Lung (tissue), 12 donors: ENCODE measurements around the gene ERP44. TPM values are rescaled to one million over a fixed set of nuclear protein-coding genes. Genes with fewer than 3 reads are reported as not detected.
A peak's percentile ranks its signal among the peaks of the same experiment; 100 is the strongest.

Experiments used
- ATAC-seq: fragments of 200-7000 bp; cut with Tn5 transposase; one replicate; pipeline ENCODE4 v1.9.1; 2020; ENCODE audit warnings: moderate number of reproducible peaks; ENCODE audit not compliant: insufficient read depth, low FRiP score
- DNase-seq, 3 donors: peaks; one replicate each; pipeline ENCODE4 v3.0.0-alpha.2; 2013 to 2017
- H3K27ac ChIP-seq, 2 donors: one replicate each; pipeline ENCODE4 v1.5.1; 2013; ENCODE audit warnings: mild to moderate bottlenecking in 2 of 2, moderate library complexity in 2 of 2, control low read depth in 1 of 2, inconsistent platforms in 1 of 2, low read depth in 1 of 2, low read length in 1 of 2
- H3K27me3 ChIP-seq, 3 donors: one replicate each; pipeline ENCODE4 v1.5.1; 2013; ENCODE audit warnings: low read length in 2 of 3; ENCODE audit not compliant: control insufficient read depth in 3 of 3, insufficient read depth in 3 of 3
- H3K36me3 ChIP-seq, 4 donors: one replicate each; pipeline ENCODE4 v1.5.1; 2013; ENCODE audit warnings: low read length in 4 of 4, mild to moderate bottlenecking in 1 of 4, moderate library complexity in 1 of 4; ENCODE audit not compliant: control insufficient read depth in 4 of 4, insufficient read depth in 4 of 4
- H3K4me1 ChIP-seq, 5 donors: one replicate each; pipeline ENCODE4 v1.5.1; 2013; ENCODE audit warnings: low read length in 5 of 5, mild to moderate bottlenecking in 2 of 5, moderate library complexity in 1 of 5; ENCODE audit not compliant: control insufficient read depth in 5 of 5, insufficient read depth in 5 of 5
- H3K4me3 ChIP-seq: one replicate; pipeline ENCODE4 v1.5.1; 2013; ENCODE audit warnings: mild to moderate bottlenecking, control low read depth, moderate library complexity
- H3K9ac ChIP-seq, 2 donors: one replicate each; pipeline ENCODE4 v1.5.1; 2013; ENCODE audit warnings: low read length in 2 of 2, control low read depth in 1 of 2; ENCODE audit not compliant: insufficient read depth in 1 of 2
- H3K9me3 ChIP-seq, 4 donors: one replicate each; pipeline ENCODE4 v1.5.1; 2013; ENCODE audit warnings: low read length in 3 of 4, mild to moderate bottlenecking in 1 of 4, moderate library complexity in 1 of 4; ENCODE audit not compliant: control insufficient read depth in 4 of 4, insufficient read depth in 3 of 4
- CTCF ChIP-seq: IDR thresholded peaks from 2 replicates; pipeline ENCODE4 v1.5.1; 2012; ENCODE audit warnings: mild to moderate bottlenecking; ENCODE audit errors: control extremely low read depth, extremely low read depth
- WGBS, 2 donors: extraction: QIAGEN DNeasy Blood & Tissue Kit; methylation state at CpG; one replicate each; pipeline ENCODE4 v1.1.7; 2013; 5-methylcytosine and 5-hydroxymethylcytosine counted together
- polyA plus RNA-seq, 2 donors: library from polyadenylated mRNA; stranded (reverse); fragments of 200-250 nt; gene quantifications; one replicate each; pipeline ENCODE4 v1.2.1, GENCODE V29; 2013
- total RNA-seq, 2 donors: library from RNA; depleted of rRNA in 1 of 2; stranded (reverse); fragments of >200 nt in 1 of 2; gene quantifications; one replicate each; pipeline ENCODE4 v1.2.1, GENCODE V29; 2014 to 2021
- donor health status: control.
- donor health status: control.
- donor health status: Bipolar disorder and iron deficiency.
- donor health status: healthy.
- donor health status: DM: yes; HTN: yes; CAD: no.

Gene ERP44
- total and polyA plus RNA-seq, 4 donors = 22.6 to 27.6 (median 27.0) TPM

- Histone ChIP-seq H3K36me3 (peaks cover 4 to 46% (median 21%) of the 10 kb centered on the region in 4 donors), H3K9me3 (no peaks in the 10 kb centered on the region), H3K9ac (no peak overlapping the region), H3K4me1 (peaks cover 0 to 3% (median 0%) of the 10 kb centered on the region in 5 donors), H3K27me3 (no peaks in the 10 kb centered on the region), H3K27ac (no peak overlapping the region), H3K4me3 (no peak overlapping the region)
- ATAC-seq (no peak), DNase-seq (no peak)
- no peak for TF ChIP-seq CTCF
- 87 to 96% methylated on average over 4 of the region's 4 CpGs for WGBS, 2 donors
Observed at GRCh38 chr9:100104314-100104713, 5.5 kb upstream of the ERP44 start.

GRCh38 chr9:100101608-100102007 lies 2.8 kb upstream of the ERP44 start:
- DNase-seq = no peak
- TF ChIP-seq CTCF = no peak
- Histone ChIP-seq H3K9ac (no peak overlapping the region), H3K27ac (no peak overlapping the region), H3K9me3 (no peaks in the 10 kb centered on the region), H3K36me3 (peaks cover 4 to 34% (median 21%) of the 10 kb centered on the region in 4 donors), H3K27me3 (no peaks in the 10 kb centered on the region), H3K4me1 (peaks cover 0 to 18% (median 6%) of the 10 kb centered on the region in 5 donors), H3K4me3 (no peak overlapping the region)
- ATAC-seq = no peak
- 92 to 95% methylated on average over 6 of the region's 6 CpGs for WGBS, 2 donors

- Histone ChIP-seq H3K4me3 (no peak overlapping the region), H3K4me1 (peaks cover 0 to 19% (median 6%) of the 10 kb centered on the region in 5 donors), H3K9me3 (no peaks in the 10 kb centered on the region), H3K27me3 (no peaks in the 10 kb centered on the region), H3K36me3 (peaks cover 0 to 21% (median 12%) of the 10 kb centered on the region in 4 donors), H3K9ac (peak overlapping the region in 1 of 2 donors; percentile 96), H3K27ac (no peak overlapping the region)
- no peak for DNase-seq
- no peak for TF ChIP-seq CTCF
- no peak for ATAC-seq
- WGBS, 2 donors = 88 to 89% methylated on average over 2 of the region's 2 CpGs
Observed at GRCh38 chr9:100100146-100100667, 1.4 kb upstream of the ERP44 start.

GRCh38 chr9:100099722-100100042 lies 882 bp upstream of the ERP44 start:
- Histone ChIP-seq H3K36me3 (peaks cover 0 to 18% (median 10%) of the 10 kb centered on the region in 4 donors), H3K27me3 (no peaks in the 10 kb centered on the region), H3K9ac (peak overlapping the region; percentile 51 to 96), H3K4me1 (peaks cover 0 to 19% (median 6%) of the 10 kb centered on the region in 5 donors), H3K9me3 (no peaks in the 10 kb centered on the region), H3K27ac (peak overlapping the region; percentile 81 to 96), H3K4me3 (peak overlapping the region; percentile 97)
- 7 to 10% methylated on average over 10 of the region's 10 CpGs for WGBS, 2 donors
- TF ChIP-seq CTCF = no peak
- DNase-seq (no peak), ATAC-seq (peak; percentile 31)
